ENCODE data around the gene GOLGA6L9.
"Not testable (repeated sequence)": the region's sequence is repeated elsewhere in the genome, so short reads cannot be mapped to it uniquely, and the experiment has no call there.

The GOLGA6L9 gene

GRCh38 chr15:82468205-82468604 is 38.6 kb downstream of the GOLGA6L9 start:
- DNase-seq (ENCODE audit: low spot score) = not testable (repeated sequence)

GRCh38 chr15:82469381-82469780 is 39.8 kb downstream of the GOLGA6L9 start:
- DNase-seq (ENCODE audit: low spot score) = not testable (repeated sequence)

- not testable (repeated sequence) for DNase-seq (ENCODE audit: low spot score)
Observed at GRCh38 chr15:82472269-82472982, 42.8 kb downstream of the GOLGA6L9 start.

GRCh38 chr15:82474596-82475325 is 45.1 kb downstream of the GOLGA6L9 start:
- not testable (repeated sequence) for DNase-seq (ENCODE audit: low spot score)

- not testable (repeated sequence) for DNase-seq (ENCODE audit: low spot score)
Observed at GRCh38 chr15:82475345-82475967, 45.8 kb downstream of the GOLGA6L9 start.

GRCh38 chr15:82476697-82477342 is 47.2 kb downstream of the GOLGA6L9 start:
- not testable (repeated sequence) for DNase-seq (ENCODE audit: low spot score)

- DNase-seq (ENCODE audit: low spot score) = not testable (repeated sequence)
Observed at GRCh38 chr15:82477343-82478057, 47.9 kb downstream of the GOLGA6L9 start.
